G401 (cell line): Measurements from ENCODE around the gene ABR. TPM values are rescaled to one million over a fixed set of nuclear protein-coding genes. Genes with fewer than 3 reads are reported as not detected.
"Not testable (repeated sequence)": the region's sequence is repeated elsewhere in the genome, so short reads cannot be mapped to it uniquely, and the experiment has no call there.

ENCODE experiments used
- DNase-seq: peaks from one replicate; pipeline ENCODE4 v3.0.0-alpha.2; 2015; ENCODE audit warnings: low spot score
- in situ Hi-C: cut with HindIII; loops from 2 replicates; pipeline ENCODE4 v1.10.0; 2016; ENCODE audit warnings: low sequenced_read_pairs, mixed read lengths
- total RNA-seq: library from RNA; depleted of rRNA; stranded (reverse); fragments of >200 nt; shearing (Covaris generic); gene quantifications from 2 replicates; pipeline ENCODE4 v1.2.3, GENCODE V29; 2014

Gene ABR
- total RNA-seq, 1 experiment from 2014 or later = 128 TPM

- in situ Hi-C loops = no loop called here
- DNase-seq = no peak
Measured at GRCh38 chr17:1083451-1084187, 96.2 kb downstream of the ABR start.

GRCh38 chr17:1082579-1082978 lies 97.2 kb downstream of the ABR start:
- DNase-seq = no peak
- in situ Hi-C loops = no loop called here

GRCh38 chr17:1078831-1079561 lies 100.8 kb downstream of the ABR start:
- in situ Hi-C loops = no loop called here
- DNase-seq = no peak

DNA sequence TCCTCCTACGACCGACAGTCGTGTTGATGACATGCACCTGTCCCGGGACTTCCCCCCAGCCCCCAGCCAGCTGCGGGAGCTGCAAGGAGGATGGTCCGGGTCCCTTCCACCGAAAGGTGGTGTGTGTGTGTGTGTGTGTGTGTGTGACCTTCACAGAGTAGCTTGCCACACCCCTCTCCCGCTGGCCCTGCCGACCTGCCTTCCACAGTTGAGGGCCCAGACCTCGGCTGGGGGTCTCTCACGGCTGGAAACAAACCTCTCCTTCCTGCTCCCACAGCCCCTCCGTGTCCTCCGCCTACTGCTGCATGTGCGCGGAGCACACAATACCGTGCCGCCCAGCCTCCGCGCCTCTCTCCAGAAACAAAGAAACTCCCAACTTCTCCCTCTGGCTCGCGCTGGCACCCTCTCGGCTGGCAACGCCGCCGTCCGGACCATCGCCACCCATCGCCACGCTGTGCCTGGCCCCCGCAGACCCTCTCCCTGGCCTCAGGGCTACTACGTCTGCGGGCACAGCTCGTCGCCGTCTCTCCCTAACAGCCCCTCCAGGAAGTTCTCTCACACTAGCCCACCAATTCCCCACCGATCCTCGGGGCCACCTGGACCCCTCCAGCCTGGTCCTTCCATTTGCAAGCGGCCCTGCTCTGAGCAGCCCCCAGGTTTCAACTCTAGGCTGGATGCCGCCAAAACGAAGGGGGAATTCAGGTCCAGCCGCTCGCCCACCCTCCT lies 101.6 kb downstream of the ABR start:
- no peak for DNase-seq
- in situ Hi-C loops = no loop called here

- in situ Hi-C loops = no loop called here
Measured at GRCh38 chr17:1077581-1077985, 102.2 kb downstream of the ABR start.

DNA sequence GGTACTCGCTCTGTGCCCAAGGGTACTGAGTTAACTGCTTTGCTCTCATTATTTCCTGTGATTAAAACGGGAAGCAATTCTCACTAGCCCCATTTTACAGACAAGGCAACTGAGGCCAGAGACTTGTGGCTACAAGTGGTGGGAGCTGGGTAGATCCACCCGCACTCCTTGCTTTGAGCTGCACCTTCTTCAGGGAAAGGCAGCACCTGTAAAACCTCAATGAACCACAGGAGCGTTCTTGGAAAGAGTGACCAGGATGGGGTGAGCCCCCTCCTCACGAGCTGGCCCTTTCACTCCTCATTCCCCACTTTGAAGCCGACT lies 102.8 kb downstream of the ABR start:
- in situ Hi-C loops = no loop called here
- DNase-seq = no peak

More at GRCh38 chr17:1077581-1077985, 102.2 kb downstream of the ABR start:
- no peak for DNase-seq

DNA sequence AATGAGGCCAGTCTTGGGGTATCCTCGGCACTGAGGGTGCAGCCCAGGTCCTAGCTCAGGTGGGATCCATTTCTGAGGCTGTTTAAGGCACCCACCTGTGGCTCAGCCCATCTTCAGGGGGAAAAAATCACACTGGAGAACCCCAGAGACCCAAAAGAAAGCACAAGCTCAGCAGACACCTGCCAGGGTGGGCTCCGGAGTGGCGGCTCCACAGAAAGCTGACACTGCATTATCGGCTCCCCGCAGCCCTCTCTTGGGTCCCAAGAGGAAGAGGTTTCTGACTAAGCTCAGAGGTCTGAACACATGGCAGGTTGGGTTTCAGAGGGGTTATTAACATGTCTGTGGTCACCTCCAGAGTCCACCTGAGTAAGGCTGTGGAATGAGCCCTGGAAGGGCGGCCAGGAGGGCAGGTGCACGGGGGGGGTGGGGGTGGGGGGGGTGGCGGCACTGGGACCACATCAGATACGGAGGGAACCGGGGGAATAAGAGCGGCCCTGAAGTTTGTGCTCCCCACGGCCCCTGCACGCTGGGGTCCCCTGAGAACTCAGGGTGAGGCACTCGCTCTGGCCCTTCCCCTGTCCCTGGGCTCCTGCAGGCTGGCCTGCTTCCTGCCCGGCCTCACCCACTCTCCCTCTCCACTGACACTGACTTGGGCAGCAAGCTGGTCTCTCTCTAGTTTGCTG lies 103.3 kb downstream of the ABR start:
- no peak for DNase-seq
- in situ Hi-C loops = no loop called here

GRCh38 chr17:1074886-1075605 lies 104.7 kb downstream of the ABR start:
- in situ Hi-C loops = no loop called here
- DNase-seq = no peak

DNA sequence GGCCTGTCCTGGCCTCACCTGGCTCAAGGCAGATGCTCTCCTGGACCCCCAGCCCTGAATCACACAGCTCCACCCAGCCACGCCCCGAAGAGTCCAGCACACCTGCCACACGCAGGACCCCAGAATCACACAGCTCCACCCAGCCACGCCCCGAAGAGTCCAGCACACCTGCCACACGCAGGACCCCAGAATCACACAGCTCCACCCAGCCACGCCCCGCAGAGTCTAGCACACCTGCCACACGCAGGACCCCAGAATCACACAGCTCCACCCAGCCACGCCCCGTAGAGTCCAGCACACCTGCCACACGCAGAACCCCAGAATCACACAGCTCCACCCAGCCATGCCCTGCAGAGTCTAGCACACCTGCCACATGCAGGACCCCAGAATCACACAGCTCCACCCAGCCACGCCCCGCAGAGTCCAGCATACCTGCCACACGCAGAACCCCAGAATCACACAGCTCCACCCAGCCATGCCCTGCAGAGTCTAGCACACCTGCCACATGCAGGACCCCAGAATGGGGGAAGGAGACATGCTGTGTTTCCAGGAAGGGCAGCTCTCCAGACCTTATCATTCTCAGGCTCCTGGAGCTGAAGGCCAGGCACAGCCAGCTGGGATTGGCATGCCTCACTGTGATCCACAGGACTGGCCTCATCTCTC lies 105.7 kb downstream of the ABR start:
- DNase-seq, in situ Hi-C loops: not testable (repeated sequence)

- in situ Hi-C loops = no loop called here
- DNase-seq = no peak
Measured at GRCh38 chr17:1073241-1073962, 106.4 kb downstream of the ABR start.

- DNase-seq = no peak
- in situ Hi-C loops = no loop called here
Measured at GRCh38 chr17:1072551-1072961, 107.2 kb downstream of the ABR start.

GRCh38 chr17:1071103-1071825 lies 108.5 kb downstream of the ABR start:
- no peak for DNase-seq

GRCh38 chr17:1070411-1070810 lies 109.4 kb downstream of the ABR start:
- no peak for DNase-seq
- in situ Hi-C loops = no loop called here

More at GRCh38 chr17:1071103-1071825, 108.5 kb downstream of the ABR start:
- in situ Hi-C loops = no loop called here

DNA sequence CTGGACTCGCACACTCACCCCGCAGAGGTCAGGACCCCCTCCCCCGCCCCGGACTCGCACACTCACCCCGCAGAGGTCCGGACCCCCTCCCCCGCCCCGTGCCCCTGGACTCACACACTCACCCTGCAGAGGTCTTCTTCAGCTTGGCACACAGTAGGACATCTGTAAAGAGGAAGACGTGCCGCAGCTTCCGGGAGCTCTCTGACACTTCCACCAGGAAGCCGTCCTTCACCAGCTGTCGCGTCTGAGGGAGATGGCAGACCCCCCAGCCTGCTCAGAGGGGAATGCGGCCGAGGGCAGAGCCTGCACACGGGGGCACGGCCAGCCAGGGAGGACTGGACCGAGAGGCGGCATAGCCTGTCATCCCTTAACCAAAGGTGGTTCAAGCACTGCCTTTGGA lies 109.9 kb downstream of the ABR start:
- in situ Hi-C loops = no loop called here
- DNase-seq = no peak

- no peak for DNase-seq
- in situ Hi-C loops = no loop called here
Measured at GRCh38 chr17:1068356-1068755, 111.4 kb downstream of the ABR start.

GRCh38 chr17:1067282-1067956 lies 112.4 kb downstream of the ABR start:
- in situ Hi-C loops = no loop called here
- no peak for DNase-seq

DNA sequence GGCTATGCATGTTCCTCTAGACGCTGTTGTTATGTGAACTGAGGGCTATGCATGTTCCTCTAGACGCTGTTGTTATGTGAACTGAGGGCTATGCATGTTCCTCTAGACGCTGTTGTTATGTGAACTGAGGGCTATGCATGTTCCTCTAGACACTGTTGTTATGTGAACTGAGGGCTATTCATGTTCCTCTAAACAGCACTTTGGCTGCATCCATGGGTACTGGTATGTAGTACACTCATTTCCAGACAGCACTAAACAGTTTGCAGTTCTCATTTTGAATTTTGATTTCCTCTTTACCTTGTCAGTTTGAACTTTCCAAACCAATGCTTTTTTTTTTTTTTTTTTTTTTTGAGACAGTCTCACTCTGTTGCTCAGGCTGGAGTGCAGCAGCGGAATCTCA lies 114.4 kb downstream of the ABR start:
- in situ Hi-C loops, DNase-seq: not testable (repeated sequence)
